Measurements from ENCODE around the gene ZNF761.
"Not testable (repeated sequence)": the region's sequence is repeated elsewhere in the genome, so short reads cannot be mapped to it uniquely, and the experiment has no call there.

The ZNF761 gene

GRCh38 chr19:53460131-53460721, 28.4 kb downstream of the ZNF761 start:
- not testable (repeated sequence) for DNase-seq (ENCODE audit: low read depth in 2 of 2)

GRCh38 chr19:53461866-53462265, 30.1 kb downstream of the ZNF761 start:
- no peak for DNase-seq (ENCODE audit: low read depth in 2 of 2)

GRCh38 chr19:53462861-53463260, 31.1 kb downstream of the ZNF761 start:
- no peak for DNase-seq (ENCODE audit: low read depth in 2 of 2)

- DNase-seq (ENCODE audit: low read depth in 2 of 2), result no peak
Observed at GRCh38 chr19:53463263-53463662, 31.5 kb downstream of the ZNF761 start.

GRCh38 chr19:53466726-53467484, 35.1 kb downstream of the ZNF761 start:
- DNase-seq (ENCODE audit: low read depth in 2 of 2), result no peak

- DNase-seq (ENCODE audit: low read depth in 2 of 2), result peak; percentile 94 to 96
Observed at GRCh38 chr19:53467485-53468262, 35.9 kb downstream of the ZNF761 start, which contains the start of gene ZNF813. TSS of gene ZNF813 (plus strand) at chr19:53467733. CDS start at chr19:53483823, 16,090 bp downstream.

- not testable (repeated sequence) for DNase-seq (ENCODE audit: low read depth in 2 of 2)
Observed at GRCh38 chr19:53468628-53469027, 36.8 kb downstream of the ZNF761 start.

GRCh38 chr19:53471916-53472315, 40.1 kb downstream of the ZNF761 start:
- DNase-seq (ENCODE audit: low read depth in 2 of 2), result no peak

- DNase-seq (ENCODE audit: low read depth in 2 of 2), result not testable (repeated sequence)
Observed at GRCh38 chr19:53474832-53475231, 43.0 kb downstream of the ZNF761 start.

- DNase-seq (ENCODE audit: low read depth in 2 of 2), result not testable (repeated sequence)
Observed at GRCh38 chr19:53475470-53475869, 43.7 kb downstream of the ZNF761 start.

GRCh38 chr19:53483751-53484150, 52.0 kb downstream of the ZNF761 start:
- DNase-seq (ENCODE audit: low read depth in 2 of 2), result not testable (repeated sequence)

- no peak for DNase-seq (ENCODE audit: low read depth in 2 of 2)
Observed at GRCh38 chr19:53485046-53486004, 53.5 kb downstream of the ZNF761 start.

GRCh38 chr19:53492153-53492552, 60.4 kb downstream of the ZNF761 start:
- DNase-seq (ENCODE audit: low read depth in 2 of 2), result no peak

- not testable (repeated sequence) for DNase-seq (ENCODE audit: low read depth in 2 of 2)
Observed at GRCh38 chr19:53497311-53498023, 65.7 kb downstream of the ZNF761 start.

- DNase-seq (ENCODE audit: low read depth in 2 of 2), result not testable (repeated sequence)
Observed at GRCh38 chr19:53498024-53498395, 66.2 kb downstream of the ZNF761 start.

GRCh38 chr19:53503151-53503550, 71.4 kb downstream of the ZNF761 start:
- not testable (repeated sequence) for DNase-seq (ENCODE audit: low read depth in 2 of 2)

- not testable (repeated sequence) for DNase-seq (ENCODE audit: low read depth in 2 of 2)
Observed at GRCh38 chr19:53503671-53504364, 72.0 kb downstream of the ZNF761 start.

GRCh38 chr19:53504365-53504703, 72.5 kb downstream of the ZNF761 start:
- DNase-seq (ENCODE audit: low read depth in 2 of 2), result not testable (repeated sequence)

GRCh38 chr19:53504885-53505284, 73.1 kb downstream of the ZNF761 start:
- no peak for DNase-seq (ENCODE audit: low read depth in 2 of 2)

GRCh38 chr19:53506728-53507127, 74.9 kb downstream of the ZNF761 start:
- no peak for DNase-seq (ENCODE audit: low read depth in 2 of 2)

Data from stimulated activated CD8-positive, alpha-beta memory T cell treated with anti-CD3 and anti-CD28 coated beads, Interleukin-2, amount 100 ng/mL, for 1 hour (primary cell).